ENCODE data around the gene PRKN. TPM values are rescaled to one million over a fixed set of nuclear protein-coding genes. Genes with fewer than 3 reads are reported as not detected.
"Not testable (repeated sequence)": the region's sequence is repeated elsewhere in the genome, so short reads cannot be mapped to it uniquely, and the experiment has no call there.

The PRKN gene
- total RNA-seq, 1 donor from 2014 or later = 0.79 TPM

GRCh38 chr6:162404951-162405350, 322.6 kb downstream of the PRKN start:
- no peak for DNase-seq (ENCODE audit: low read depth)
- H3K4me3 ChIP-seq (ENCODE audit: low read depth, low read length) = no peak overlapping the region
- H3K36me3 ChIP-seq (ENCODE audit: control insufficient read depth, insufficient read depth, low read length) = no peaks in the 10 kb centered on the region
- no peak for TF ChIP-seq CTCF (IDR thresholded peaks at IDR 0.05; ENCODE audit: insufficient read depth, low read length, severe bottlenecking)
- no peaks in the 10 kb centered on the region for H3K27me3 ChIP-seq (ENCODE audit: control insufficient read depth, insufficient read depth, low read length)
- FAIRE-seq = no peak

GRCh38 chr6:162403031-162403430, 324.5 kb downstream of the PRKN start:
- TF ChIP-seq CTCF (IDR thresholded peaks at IDR 0.05; ENCODE audit: insufficient read depth, low read length, severe bottlenecking) = no peak
- no peaks in the 10 kb centered on the region for H3K36me3 ChIP-seq (ENCODE audit: control insufficient read depth, insufficient read depth, low read length)
- FAIRE-seq = no peak

GRCh38 chr6:162395181-162395580, 332.4 kb downstream of the PRKN start:
- DNase-seq (ENCODE audit: low read depth) = no peak
- TF ChIP-seq CTCF (IDR thresholded peaks at IDR 0.05; ENCODE audit: insufficient read depth, low read length, severe bottlenecking) = no peak
- no peak overlapping the region for H3K4me3 ChIP-seq (ENCODE audit: low read depth, low read length)
- no peak for FAIRE-seq
- H3K36me3 ChIP-seq (ENCODE audit: control insufficient read depth, insufficient read depth, low read length) = no peaks in the 10 kb centered on the region
- no peaks in the 10 kb centered on the region for H3K27me3 ChIP-seq (ENCODE audit: control insufficient read depth, insufficient read depth, low read length)

More at GRCh38 chr6:162403031-162403430, 324.5 kb downstream of the PRKN start:
- no peak for DNase-seq (ENCODE audit: low read depth)
- no peaks in the 10 kb centered on the region for H3K27me3 ChIP-seq (ENCODE audit: control insufficient read depth, insufficient read depth, low read length)
- no peak overlapping the region for H3K4me3 ChIP-seq (ENCODE audit: low read depth, low read length)

- DNase-seq (ENCODE audit: low read depth); FAIRE-seq; H3K4me3 ChIP-seq (ENCODE audit: low read depth, low read length); H3K36me3 ChIP-seq (ENCODE audit: control insufficient read depth, insufficient read depth, low read length); H3K27me3 ChIP-seq (ENCODE audit: control insufficient read depth, insufficient read depth, low read length): not testable (repeated sequence)
These were observed 336.4 kb downstream of the PRKN start for GRCh38 chr6:162390961-162391811.

- DNase-seq (ENCODE audit: low read depth) (no peak), FAIRE-seq (no peak)
- Histone ChIP-seq H3K4me3 (ENCODE audit: low read depth, low read length) (no peak overlapping the region), H3K36me3 (ENCODE audit: control insufficient read depth, insufficient read depth, low read length) (no peaks in the 10 kb centered on the region), H3K27me3 (ENCODE audit: control insufficient read depth, insufficient read depth, low read length) (no peaks in the 10 kb centered on the region)
- TF ChIP-seq CTCF (IDR thresholded peaks at IDR 0.05; ENCODE audit: insufficient read depth, low read length, severe bottlenecking) = no peak
These were observed 338.1 kb downstream of the PRKN start for GRCh38 chr6:162389343-162390085.

GRCh38 chr6:162388383-162388777, 339.2 kb downstream of the PRKN start:
- FAIRE-seq (no peak), DNase-seq (ENCODE audit: low read depth) (no peak)
- no peaks in the 10 kb centered on the region for H3K36me3 ChIP-seq (ENCODE audit: control insufficient read depth, insufficient read depth, low read length)
- H3K4me3 ChIP-seq (ENCODE audit: low read depth, low read length) = no peak overlapping the region
- TF ChIP-seq CTCF (IDR thresholded peaks at IDR 0.05; ENCODE audit: insufficient read depth, low read length, severe bottlenecking) = no peak
- H3K27me3 ChIP-seq (ENCODE audit: control insufficient read depth, insufficient read depth, low read length) = no peaks in the 10 kb centered on the region

Data from bronchial epithelial cell (primary cell).